ENCODE data around the gene PLAGL2.

The PLAGL2 gene

GRCh38 chr20:32144898-32145662, 62.5 kb downstream of the PLAGL2 start:
- no peak for DNase-seq

- DNase-seq = no peak
These were observed 64.6 kb downstream of the PLAGL2 start for GRCh38 chr20:32142991-32143390.
